Erythroblast (primary cell): ENCODE data around the gene UBE2D2.

ENCODE experiments used
- GATA1 ChIP-seq: IDR thresholded peaks from 2 replicates; pipeline ENCODE4 v1.6.1; 2011; ENCODE audit warnings: low read depth, mild to moderate bottlenecking, control low read depth, low read length, moderate library complexity
- POLR2A ChIP-seq: IDR thresholded peaks from 2 replicates; pipeline ENCODE4 v1.6.1; 2011; ENCODE audit warnings: mild to moderate bottlenecking, low read length

GRCh38 chr5:139648205-139649081, 87.3 kb downstream of the UBE2D2 start, which contains the start of gene CXXC5:
- TF ChIP-seq POLR2A (peak; percentile 69), GATA1 (no peak)
